GM19043 (cell line): ENCODE measurements around the gene AGPAT3.
"Not testable (repeated sequence)": the region's sequence is repeated elsewhere in the genome, so short reads cannot be mapped to it uniquely, and the experiment has no call there.

Experiments used
- ATAC-seq: cut with Tn5 transposase; IDR thresholded peaks from one replicate; pipeline ENCODE4 v1.9.1; 2021; ENCODE audit warnings: low read depth; ENCODE audit not compliant: unreplicated experiment

Gene AGPAT3

GRCh38 chr21:43881283-43881682 is 16.3 kb downstream of the AGPAT3 start:
- ATAC-seq = no peak

GRCh38 chr21:43881935-43882334 is 16.9 kb downstream of the AGPAT3 start:
- no peak for ATAC-seq

DNA sequence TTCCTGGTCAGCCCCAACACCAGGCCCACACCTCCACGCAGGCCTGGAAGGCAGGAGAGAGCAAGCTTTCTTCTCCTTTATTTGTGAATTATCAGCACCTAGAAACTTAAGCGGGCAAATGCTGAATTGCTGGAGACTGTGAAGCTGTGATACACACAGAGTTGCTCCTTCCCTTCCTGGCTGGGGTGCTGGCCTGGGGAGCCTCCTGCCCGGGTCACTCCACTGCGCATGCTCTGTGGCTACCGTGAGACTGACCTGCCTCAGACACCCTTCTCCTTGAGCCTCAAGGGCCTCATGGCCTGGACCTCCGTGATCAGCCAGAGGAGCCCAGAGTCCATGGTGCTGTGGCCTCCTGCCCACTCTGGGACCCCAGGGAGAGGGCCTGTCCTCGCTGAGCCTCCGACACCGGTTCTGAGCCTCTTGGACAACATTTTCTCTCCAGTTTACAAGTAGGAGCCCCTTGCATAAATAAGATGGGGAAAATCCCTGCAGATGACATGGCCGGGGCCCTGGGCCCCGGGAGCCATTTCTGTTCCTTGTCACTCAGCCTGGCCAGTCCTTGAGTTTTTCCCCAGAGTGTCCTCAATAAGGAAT is 18.0 kb downstream of the AGPAT3 start:
- ATAC-seq = no peak

DNA sequence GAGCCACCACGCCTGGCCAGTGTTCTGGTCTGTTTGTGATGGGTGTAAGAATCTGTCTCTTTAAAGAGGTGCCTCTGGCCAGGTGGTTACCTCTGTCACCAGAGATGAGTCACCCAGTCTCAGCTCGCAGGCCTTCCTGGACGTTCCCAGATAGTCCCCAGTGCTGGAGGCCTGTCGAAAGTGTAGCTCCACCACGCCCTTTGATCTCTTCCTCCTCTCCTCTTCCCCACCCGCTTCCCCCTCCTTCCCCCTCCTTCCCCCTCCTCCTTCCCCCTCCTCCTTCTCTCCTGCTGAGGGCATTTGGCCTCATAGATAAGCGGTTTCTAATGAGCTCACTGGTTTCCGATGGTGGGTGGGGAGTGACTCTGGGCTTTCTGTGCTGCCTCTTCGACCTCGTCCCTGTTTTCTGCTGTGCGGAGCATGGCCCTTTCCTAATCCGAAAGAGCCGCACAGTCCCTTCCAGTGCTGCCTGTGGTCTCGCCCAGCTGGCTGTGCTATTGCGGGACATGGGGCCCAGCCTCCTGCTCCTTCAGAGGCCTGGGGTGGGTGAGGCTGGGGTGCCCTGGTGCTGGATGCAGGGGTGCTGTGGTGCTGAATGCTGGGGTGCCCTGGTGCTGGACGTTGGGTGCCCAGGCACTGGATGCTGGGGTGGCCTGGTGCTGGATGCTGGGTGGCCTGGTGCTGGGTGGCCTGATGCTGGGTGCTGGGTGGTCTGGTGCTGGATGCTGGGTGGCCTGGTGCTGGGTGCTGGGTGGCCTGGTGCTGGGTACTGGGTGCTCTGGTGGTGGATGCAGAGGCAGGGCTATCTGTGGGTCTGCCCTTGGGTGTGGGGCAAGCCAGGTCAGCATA is 19.2 kb downstream of the AGPAT3 start:
- no peak for ATAC-seq

- no peak for ATAC-seq
Observed at GRCh38 chr21:43884861-43885417, 19.9 kb downstream of the AGPAT3 start.

DNA sequence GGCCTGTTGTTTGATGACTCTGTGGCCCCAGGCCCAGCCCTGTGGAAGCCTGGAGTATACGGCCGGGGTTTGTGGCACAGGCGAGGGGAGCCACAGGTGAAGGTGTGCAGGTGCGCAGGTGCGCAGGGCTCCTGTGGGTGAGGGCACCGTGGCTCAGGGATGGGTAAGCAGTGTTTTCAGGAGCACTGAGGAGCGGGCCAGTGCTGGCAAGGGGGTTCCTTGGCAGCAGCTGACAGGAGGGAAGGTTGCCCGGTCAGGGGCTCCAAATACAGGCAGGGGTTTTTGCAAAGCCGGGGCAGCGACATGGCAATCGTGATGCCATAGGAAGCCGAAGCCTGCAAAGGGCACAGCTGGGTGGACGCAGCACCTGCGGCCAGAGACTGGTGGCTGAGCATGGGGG is 20.7 kb downstream of the AGPAT3 start:
- no peak for ATAC-seq

- no peak for ATAC-seq
Observed at GRCh38 chr21:43886565-43886964, 21.5 kb downstream of the AGPAT3 start.

GRCh38 chr21:43889069-43889468 is 24.0 kb downstream of the AGPAT3 start:
- ATAC-seq = no peak

DNA sequence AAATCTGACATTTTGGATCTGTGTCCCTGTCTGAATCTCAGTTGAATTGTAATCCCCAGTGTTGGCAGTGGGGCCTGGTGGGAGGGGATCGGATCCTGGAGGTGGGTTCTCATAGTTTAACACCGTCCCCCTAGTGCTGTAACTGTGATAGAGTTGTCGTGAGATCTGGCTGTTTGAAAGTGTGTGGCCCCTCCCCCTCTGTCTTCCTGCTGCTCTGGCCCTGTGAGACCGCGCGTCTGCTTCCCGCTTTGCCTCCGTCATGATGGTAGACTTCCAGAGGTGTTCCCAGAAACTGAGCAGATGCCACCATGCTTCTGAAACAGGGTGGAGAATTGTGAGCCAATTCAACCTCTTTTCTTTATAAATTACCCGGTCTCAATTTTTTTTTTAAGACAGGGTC is 25.0 kb downstream of the AGPAT3 start:
- ATAC-seq = no peak

- no peak for ATAC-seq
Observed at GRCh38 chr21:43892334-43892733, 27.3 kb downstream of the AGPAT3 start.

DNA sequence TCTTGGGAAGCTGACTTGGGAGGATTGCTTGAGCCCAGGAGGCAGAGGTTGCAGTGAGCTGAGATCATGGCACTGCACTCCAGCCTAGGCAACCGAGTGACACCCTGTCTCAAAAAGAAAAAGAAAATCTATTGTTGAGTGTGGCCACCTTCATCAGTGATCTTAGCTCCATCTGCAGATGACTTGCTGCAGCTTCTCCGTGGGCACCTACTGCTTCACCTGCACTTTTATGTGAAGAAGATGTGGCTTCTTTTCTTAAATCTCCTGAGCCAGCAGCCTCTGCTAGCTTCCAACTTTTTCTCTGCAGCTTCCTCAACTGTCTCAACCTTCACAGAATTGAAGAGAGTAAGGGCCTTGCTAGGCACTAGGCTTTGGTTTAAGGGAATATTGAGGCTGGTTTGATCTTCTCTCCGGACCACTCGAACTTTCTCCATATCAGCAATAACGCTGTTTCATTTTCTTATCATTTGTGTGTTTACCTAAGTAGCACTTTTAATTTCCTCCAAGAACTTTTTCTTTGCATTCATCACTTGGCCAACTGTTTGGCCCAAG is 28.0 kb downstream of the AGPAT3 start:
- no peak for ATAC-seq

- no peak for ATAC-seq
Observed at GRCh38 chr21:43893536-43894205, 28.6 kb downstream of the AGPAT3 start.

- ATAC-seq = no peak
Observed at GRCh38 chr21:43894206-43894577, 29.2 kb downstream of the AGPAT3 start.

- ATAC-seq = no peak
Observed at GRCh38 chr21:43895196-43895595, 30.2 kb downstream of the AGPAT3 start.

DNA sequence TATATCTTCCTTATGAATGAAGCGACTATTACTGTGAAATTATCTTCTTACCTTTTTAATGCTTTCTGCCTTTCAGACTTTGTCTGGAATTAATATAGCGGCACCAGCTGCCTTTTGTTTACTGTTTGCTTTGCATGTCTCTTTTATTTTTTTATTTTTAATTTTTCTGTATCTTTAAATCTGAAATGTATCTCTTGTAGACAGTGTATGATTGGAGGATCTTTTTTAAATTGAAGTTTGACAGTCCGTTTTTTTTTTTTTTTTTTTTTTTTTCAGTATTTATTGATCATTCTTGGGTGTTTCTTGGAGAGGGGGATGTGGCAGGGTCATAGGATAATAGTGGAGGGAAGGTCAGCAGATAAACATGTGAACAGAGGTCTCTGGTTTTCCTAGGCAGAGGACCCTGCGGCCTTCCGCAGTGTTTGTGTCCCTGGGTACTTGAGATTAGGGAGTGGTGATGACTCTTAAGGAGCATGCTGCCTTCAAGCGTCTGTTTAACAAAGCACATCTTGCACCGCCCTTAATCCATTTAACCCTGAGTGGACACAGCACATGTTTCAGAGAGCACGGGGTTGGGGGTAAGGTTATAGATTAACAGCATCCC is 31.8 kb downstream of the AGPAT3 start:
- ATAC-seq = not testable (repeated sequence)

- no peak for ATAC-seq
Observed at GRCh38 chr21:43899307-43900077, 34.5 kb downstream of the AGPAT3 start.

DNA sequence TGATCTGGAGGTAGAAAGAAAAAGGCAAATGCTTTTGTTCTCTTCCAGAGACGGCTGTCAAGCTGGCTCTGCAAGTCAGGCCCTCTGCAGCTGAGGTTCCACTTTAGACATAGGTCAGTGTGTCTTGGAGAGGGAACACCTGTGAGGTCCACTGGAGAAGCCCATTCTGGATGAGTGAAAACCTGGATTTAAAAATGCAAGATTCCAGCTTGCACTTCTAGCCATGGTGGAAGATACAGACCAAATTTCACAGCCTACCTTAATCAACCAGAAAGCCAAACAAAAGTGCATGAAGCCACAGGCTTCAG is 35.0 kb downstream of the AGPAT3 start:
- ATAC-seq = no peak

DNA sequence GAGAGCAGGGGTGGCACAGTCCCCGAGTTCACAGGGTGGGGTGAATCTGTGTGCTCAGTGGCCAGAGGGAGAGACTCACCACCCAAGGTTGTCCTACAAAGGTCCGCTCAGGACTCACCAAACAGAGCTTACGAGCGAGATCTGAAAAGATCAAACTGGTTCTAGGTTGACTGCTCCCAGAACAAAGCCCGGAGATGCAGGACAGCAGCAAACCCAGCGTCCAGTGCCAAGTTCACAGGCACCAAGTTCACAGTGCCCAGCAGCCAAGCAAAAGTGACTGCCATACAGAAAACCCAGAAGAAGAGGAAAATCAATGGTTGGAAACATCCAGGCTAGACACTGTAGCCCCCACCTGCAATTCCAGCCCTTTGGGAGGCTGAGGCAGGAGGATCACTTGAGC is 35.7 kb downstream of the AGPAT3 start:
- no peak for ATAC-seq

DNA sequence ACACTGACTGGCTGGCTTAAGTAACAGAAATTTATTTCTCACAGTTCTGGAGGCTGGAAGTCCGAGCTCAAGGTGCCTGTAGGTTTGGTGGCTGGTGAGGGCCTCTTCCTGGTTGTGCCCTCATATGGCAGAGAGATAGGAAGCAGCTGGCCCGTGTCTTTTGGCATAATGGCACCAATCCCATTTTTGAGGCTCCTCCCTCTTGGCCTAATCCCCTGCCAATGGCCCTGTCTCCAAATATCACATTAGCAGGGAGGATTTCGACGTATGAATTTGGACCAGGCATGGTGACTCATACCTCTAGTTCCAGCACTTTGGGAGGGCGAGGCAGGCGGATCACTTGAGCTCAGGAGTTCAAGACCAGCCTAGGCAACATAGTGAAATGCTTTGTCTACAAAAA is 37.4 kb downstream of the AGPAT3 start:
- ATAC-seq = no peak

GRCh38 chr21:43903451-43904091 is 38.5 kb downstream of the AGPAT3 start:
- no peak for ATAC-seq
